Activated T-helper 1 cell treated with Interleukin-2 at 50 U/mL for 16 hours (primary cell): Measurements from ENCODE around the gene HOTAIR.

Experiments
- DNase-seq: peaks from one replicate; pipeline ENCODE4 v3.0.0-alpha.2; 2020; ENCODE audit warnings: low read depth

The HOTAIR gene

DNA sequence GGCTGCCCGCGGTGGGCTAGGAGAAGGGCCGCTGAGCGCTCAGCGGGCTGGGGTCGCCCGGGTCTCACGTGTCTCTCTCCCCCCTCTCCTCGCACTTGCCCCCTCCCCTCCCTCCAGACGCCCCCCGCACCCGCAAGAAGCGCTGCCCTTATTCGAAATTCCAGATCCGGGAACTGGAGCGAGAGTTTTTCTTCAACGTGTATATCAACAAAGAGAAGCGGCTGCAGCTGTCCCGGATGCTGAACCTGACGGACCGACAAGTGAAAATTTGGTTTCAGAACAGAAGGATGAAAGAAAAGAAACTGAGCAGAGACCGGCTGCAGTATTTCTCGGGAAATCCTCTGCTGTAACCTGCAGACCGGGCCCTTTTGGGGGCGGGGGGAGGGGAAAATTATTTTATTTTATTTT lies 314 bp upstream of the HOTAIR start:
- no peak for DNase-seq

DNA sequence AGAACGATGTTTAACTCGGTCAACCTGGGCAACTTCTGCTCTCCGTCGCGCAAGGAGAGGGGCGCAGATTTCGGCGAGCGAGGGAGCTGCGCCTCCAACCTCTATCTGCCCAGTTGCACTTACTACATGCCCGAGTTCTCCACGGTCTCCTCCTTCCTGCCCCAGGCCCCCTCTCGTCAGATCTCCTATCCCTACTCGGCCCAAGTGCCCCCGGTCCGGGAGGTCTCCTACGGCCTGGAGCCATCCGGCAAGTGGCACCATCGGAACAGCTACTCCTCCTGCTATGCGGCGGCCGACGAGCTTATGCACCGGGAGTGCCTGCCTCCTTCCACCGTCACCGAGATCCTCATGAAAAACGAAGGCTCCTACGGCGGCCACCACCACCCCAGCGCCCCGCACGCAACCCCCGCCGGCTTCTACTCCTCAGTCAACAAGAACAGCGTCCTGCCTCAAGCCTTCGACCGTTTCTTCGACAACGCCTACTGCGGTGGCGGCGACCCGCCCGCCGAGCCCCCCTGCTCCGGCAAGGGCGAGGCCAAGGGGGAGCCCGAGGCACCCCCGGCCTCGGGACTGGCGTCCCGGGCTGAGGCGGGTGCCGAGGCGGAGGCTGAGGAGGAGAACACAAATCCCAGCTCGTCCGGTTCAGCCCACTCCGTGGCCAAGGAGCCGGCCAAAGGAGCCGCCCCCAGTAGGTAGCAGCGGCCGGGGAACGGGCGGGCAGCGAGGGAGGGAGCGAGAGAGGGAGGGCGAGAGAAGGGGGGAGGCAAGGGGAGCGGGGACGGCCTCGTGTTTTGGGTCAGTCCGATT lies 1.3 kb downstream of the HOTAIR start:
- no peak for DNase-seq

DNA sequence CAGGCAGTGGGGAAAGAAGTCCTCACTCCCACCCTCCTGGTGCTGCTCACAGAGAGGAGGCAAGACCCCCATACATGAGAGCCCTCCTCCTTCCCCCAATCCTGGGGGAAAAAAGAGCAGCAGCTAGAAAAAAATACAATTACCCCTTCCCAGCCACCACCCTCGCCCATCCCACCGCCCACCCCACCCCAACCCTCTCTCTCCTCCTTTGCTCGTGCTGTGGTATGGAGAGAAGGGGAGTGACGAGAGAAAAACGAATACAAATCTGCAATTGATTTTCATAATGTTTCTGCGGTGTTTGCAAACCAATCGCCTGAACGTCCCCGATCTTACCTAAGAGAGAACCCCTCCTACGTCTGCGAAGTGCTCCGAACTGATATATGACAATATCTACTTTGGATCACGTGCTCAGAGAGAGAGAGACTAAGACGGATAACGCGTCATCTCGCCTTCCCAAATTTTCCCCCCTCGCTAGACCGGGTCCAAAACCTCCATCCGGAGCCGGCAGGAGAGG lies 2.0 kb downstream of the HOTAIR start, which contains the start of gene HOXC11:
Gene HOXC11 (plus strand): TSS at position 405 of the 514 bp plus-strand sequence. CDS start 116 bp downstream, outside the sequence.
- DNase-seq: no peak

DNA sequence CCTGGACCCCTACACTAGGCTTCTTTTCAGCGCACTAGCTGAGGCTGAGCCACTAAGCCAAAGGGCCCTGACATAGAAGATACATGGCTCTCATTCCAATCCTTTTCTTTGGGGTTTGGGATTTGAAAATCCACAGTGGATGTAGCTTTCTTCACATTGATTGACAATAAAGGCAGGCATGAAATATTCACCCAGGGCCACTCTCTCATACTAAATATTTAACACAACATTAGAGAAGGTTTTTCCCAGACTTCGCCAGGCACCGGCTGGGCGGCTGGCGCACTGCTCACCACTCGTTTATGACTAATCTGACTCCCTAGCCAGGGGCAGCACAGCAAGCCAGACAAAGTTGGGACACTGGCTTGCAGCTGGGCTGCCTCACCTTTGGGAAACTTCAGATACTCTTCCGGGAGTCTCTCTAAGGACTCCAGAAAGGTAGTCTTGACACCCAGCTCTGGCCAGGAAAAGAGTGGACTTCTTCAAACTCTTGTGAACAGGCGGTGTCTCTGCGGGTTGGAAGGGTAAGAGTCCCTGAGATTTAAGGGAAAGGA lies 2.5 kb downstream of the HOTAIR start:
- no peak for DNase-seq

DNA sequence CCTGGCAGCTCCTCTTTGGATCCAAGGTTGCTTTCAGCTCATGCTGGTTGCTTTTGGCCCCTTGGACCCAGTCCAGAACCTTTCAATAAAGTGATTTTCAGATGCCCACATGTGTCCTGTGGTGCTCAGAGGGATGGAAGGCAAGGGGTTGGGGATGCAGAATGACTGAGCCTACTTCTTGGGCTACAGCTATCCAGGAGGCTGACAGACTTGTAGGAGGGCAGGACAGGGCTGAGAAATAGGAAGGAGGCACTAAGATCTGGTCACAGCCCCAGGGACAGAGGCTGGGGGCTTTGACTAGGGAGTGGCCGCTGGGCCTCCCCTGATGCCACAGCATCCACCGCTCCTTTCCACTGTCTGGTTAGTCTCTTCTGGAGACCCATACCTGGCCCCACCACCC lies 3.1 kb downstream of the HOTAIR start:
- DNase-seq: no peak

DNA sequence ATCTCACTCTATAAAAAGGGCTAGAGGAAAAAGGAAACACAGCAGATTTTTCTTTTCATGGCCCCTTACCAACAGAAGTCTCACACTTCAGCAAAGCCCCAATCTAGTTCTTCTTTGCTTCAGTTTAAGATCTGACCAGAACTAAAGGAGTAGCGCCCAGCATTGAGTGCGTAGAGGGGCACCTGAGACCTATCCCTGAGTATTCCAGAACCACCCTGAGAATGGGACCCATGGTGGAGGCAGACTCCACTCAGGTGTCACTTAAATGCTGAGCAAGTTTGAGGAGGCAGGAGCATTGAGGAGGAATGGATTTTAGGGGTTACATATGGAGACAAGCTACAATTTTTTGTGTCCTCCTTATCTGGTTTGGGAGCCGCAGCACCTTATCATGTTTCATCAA lies 3.6 kb downstream of the HOTAIR start:
- DNase-seq: no peak

DNA sequence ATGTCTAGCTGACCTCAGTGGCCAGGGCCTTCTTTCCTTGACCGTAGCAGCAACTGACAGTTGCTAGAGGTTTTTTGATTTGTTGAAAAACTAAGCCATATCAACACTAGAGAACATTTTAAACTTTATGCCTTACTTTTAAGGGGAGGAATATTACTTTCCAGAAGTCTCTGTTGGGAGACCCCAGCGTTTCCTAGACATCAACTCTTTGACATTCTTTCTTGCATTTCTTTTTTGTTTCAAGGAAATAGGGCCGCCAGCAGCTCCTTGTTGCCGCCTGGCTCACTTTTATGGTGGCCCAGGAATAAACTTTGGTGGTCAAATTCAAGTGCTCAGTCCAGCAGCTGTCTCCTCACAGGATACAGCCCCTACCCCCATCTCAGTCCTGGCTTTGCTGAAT lies 4.3 kb downstream of the HOTAIR start:
- DNase-seq: no peak

DNA sequence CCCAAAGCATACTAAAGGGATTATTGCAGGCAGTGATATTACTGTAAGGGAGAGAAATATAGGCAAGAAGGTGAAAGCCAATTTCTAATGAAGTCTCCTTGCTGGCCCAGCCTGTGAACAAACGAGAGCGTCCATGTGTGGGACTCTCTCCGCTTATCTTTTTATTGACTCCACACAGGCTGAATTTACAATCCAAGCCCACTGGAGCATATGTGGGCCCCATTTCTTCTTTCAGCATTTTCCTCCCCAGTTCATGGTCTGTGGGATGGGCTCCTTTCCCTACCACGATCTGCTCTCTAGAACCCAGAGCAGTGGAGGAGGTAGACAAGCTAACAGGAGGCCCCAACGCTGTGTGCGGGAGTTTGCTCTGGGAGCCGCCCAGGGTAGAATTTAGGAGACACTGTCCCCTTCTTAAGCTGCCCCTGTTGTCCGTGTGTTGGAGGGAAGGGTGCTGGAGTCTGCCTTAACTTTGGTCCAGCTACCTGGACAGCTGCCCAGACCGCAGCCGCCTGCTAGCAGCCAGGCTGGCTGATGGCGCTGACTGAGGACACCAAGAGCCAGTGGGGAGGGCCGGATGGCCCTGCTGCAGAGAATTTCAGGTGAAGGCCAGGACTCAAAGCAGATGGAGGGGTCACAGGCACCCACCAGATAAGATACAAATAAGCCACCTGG lies 5.0 kb downstream of the HOTAIR start:
- DNase-seq: no peak

DNA sequence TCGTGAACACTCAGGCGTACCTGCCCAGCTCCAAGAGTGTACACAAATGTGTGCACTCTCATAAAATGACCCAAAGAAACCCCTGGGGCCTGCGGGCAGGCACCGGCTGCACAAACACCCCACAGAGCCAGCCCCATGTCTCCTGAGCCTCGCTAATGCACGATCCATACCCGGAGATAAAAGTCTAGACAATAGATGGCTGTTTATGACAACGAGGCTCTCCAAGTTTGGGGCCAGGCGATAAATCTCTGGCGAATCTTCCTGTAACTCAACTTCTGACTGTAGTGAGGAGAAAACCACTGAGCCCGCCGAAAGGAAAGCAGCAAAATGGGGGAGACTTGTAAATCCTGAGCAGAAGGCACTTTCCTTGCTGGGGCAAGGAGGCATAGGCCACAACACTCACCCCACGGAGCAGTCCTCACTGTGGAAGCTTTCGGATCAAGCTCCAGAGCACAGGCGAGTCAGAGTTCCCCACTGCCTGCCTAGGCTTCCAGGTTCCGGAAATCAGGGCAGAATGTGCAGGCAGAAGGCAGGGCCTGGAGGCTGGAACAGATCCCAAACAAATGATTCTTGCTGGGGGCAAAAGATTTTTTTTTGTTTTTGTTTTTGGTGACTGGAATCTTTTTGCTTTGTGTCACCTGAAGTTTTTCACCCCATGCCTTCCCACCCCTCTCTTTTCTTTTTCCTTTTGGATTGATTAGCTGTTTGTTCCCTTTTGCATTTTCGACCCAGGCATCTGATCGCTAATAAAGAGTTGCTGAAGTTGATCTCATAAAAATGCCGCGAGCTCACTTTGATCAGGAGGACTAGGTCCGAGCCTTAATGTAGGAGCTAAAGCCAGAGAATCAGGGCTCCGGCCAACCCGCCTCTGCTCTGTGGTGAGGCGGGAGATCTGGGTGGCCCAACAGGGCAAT lies 6.3 kb downstream of the HOTAIR start:
- DNase-seq: no peak

DNA sequence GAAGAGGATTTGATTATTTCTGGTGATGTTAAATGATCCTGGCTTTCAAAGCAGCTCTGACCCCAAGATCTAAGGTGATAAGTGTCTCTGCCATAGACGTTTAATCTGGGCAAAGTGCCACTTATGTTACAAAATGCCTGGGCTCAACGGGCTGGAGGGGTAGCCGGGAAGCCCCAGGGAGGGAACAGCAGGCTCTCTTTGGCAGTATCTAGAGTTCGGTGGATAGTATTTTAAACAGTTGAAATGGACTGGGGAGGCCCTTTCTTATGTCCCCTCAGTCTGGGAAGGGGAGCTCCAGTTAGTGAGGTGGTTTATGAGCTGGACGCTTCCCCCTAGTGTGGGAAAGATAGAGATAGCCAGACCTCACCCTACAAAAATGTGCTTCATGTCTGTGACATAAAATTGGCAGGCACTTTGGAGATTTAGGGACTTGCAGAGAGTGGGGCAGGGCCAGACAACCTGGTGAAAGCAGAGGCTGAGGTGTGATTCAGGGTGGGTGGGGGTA lies 7.3 kb downstream of the HOTAIR start:
- DNase-seq: no peak

DNA sequence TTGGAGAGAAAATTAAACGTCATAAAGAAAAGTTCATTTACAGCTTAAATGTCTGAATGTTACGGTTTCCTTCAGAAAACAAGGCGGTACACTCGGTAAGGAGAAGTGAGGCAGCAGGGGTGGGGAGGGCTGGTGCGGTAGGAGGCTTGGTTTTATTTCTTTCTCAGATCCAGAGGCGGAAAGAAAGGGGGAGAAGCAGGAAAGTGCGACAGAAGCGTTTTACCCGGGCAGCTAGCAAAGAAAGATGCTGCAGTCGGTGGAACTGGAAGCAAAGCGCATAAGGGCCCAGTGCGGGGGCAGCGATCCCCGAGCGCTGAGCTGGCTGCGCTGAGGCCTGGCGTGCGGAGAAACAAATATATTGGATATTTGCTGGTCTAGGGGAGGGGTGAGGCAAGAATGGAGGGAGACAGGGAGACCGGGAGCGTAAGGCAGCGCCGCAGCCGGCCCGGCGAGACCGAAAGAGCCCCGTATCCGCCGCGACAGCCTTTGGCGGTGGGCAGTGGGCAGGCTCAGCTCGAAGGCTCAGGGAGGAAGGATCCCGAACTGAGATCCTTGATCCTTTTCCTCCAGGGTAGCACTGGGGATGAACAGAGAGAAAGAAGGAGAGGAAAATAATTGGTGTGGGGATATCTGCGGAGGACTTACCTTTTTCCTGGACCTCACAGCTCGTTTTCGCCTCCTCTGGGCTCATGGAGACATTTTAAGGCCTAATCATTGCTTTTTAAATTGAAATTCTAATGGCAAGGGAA lies 8.2 kb downstream of the HOTAIR start:
- DNase-seq: no peak

DNA sequence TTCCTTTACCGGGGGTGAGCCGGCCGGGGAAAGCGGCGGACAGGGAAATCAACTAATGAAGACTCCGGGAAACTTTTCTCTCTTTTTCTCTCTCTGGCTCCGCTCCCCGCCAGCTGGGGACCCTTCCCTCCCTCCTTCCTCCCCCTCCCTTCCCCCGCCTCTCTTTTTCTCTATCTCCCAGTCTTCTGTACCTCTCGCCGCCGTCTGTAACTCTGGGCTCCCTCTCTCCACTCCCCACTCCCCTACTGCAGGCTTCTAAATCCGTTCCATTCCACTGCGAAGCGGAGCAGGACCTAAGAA lies 8.7 kb downstream of the HOTAIR start:
- no peak for DNase-seq

DNA sequence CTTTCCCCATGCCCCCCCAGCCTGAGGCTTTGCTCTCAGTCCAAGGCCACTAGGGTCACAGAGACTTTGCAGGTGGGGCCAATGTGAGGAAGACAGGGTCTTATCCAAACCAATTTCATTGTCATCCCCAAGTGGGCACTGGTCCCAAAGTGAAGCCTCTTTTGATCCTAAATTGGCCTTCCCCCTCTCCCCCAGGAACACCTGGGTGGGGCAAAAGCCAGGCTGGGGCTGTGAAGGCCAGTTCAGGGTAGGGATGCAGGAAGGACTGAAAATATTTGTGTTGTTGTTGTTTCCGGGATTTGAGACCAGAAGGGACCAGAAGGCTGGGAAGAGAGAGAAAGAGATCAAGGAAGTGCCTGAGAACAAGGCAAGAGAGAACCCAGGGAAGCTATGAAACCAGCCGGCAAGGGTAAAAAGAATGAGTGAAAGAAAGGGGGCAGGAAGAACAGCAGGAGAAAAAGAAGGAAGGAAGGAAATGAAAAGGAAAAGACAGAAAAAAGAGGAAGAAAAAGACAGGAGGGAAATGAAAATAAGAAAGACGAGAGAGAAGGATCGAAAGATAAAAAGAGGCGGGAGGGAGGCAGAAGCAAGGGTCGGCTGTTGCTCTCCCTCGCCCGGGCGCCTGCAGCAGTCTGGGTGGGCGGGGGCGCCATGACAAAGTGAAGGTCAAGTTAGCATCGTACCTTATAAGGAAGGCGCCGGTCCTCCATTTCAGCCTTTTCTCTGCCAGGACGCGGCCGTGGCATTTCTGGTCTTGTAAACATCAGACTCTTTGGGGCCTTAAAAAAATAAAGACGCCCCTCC lies 9.3 kb downstream of the HOTAIR start:
- no peak for DNase-seq

DNA sequence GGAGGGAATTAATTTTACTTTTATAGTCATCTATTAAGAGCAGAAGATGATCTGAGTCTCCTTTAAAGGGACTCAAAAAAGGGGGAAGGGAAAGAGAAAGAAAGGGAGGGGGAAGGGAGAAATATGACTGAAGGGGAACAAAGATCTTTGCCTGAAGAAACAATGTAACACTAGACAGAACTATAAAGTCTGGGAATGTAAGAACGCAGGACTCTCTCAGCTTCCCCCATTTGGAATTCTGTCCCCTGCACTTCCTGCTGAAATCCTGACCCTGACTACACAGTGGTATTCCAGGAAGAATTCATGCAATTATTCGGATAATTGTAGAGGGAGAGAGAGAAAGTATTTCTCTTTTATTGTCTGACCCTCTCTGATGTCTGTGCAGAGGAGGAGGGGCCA lies 10.4 kb downstream of the HOTAIR start:
- DNase-seq: no peak

DNA sequence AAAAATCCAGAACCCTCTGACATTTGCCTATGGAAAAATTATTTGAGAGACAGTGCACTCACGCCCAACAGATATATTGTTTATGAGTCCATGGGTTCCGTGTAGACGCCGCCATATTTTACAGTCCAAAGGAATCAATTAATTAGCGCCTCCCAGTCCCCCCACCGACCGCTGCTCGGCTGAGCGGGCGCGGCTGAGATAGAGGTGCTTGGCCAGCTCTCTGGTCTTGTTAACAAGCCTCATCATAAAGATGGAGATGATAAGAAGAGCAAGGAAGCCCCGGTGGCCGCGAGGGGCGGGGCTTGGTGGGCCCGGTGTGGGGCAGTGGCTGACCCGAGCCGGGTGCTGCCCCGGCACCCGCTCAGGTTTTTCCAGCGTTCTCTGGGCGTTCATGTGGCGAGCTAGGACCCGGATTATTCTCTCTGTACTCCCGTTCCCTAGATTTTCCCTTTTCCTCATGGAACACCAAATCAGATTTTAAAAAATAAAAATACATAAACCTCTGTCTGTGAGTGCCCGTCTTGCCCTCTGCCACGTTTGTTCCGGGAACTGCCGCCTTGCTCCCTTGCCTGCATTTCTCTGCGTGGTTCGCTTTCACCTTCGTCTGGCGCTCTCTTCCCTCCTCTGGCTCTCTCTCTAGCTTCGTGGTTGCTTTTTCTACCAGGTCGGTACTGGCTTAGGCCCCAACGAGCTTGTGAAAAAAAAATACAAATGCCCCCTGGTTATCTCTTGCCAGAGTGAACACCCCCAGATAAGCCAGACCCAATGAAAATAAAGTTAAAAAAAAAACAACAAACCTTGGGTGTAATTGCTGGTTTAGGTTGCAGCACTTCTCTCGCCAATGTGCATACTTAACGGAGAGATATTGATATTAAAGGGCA lies 11.1 kb downstream of the HOTAIR start:
- DNase-seq: no peak

DNA sequence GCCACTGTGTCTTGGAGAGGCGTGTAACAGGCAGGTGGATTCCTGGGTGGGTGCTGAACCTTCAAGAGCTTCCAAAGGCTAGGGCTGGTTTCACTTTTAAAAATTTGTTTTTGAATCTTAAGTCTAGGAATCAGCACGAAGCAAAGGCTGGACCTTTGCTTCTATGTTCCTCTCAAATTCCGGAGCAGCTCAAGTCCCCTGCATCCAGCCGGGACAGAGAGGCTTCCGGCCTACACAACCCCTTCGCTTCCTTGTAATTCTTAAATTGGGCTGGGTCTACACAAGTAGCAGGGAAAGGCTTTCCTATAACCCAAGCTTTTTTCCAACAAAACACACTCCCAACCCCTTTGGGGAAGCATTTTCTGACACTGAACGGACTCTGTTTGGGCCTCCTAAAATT lies 11.7 kb downstream of the HOTAIR start:
- DNase-seq: no peak

DNA sequence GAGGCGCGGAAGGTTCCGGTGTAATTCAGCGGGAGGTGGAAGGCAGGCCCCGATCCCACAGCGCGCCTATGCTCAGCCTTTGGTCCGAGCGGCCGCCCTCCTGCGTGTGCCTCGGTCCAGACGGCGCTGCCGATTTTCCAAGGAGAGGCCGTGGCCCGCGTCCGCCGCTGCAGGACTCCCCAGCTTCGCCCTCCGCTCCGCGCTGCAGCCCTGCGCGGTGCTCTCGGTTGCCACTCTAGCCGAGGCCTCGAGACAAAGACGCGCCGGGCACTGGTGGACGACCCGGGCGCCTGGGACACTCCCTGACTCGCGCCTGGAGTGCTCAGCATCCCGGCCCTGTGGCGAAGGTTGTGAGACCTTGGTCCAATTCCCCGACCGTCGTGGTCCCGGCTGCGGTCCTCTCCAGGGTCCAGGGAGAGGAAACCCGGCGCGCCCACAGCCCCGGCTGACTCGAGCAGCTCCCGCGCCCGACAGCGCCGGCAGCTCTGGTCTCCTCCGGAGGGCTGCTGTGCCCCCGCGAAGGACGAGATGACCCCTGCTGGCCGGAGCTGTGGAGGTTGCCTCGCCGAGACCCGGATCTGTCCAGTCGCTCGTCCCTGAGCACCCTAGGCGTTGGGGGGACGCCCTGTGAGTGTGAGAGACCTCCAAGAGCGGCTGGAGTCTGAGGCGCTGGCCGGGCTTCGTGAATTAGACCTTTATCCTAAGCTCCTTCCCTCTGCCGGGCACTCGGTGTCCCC lies 13.6 kb downstream of the HOTAIR start:
- DNase-seq: no peak

DNA sequence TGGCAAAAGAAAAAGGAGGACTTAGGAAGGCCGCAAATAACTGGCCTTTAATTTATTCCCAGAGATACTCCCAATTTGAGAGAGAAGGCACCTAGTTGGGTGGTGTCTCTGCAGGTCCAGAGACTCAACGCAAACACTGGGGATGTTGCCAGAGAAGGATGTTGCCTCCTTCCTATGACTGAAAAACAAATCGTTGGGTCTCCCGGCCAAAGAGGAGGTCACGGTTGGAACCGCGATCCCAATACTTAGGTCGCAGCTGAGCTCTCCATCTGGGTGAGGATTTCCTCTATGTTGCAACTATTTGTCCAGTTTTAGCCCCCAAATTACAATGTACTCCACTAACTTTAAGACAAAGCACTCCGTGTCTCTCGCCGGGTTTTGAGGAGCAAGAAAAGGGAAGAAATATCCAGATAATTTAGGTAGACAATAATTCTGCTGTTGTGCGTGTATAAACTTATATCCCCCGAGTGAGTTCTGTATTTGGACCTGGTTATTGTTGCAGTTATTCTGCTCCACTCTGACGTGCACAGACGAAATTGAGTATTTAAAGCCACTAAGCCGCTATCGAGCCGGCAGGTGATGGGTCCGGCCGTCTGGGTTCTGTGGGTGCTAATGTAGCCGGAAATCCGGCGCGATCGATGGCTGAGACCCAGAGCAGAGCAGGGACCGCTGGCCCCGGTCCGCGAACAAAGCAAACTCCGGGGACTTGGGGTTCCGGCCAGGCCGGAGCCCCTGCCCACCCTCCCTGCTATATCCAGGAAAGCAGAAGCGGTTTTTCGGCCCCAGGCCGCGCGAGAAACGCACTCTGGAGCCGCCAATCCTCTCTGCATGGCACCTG lies 14.3 kb downstream of the HOTAIR start:
- no peak for DNase-seq
